Measurements from ENCODE around the gene TRIM24.
"Not testable (repeated sequence)": the region's sequence is repeated elsewhere in the genome, so short reads cannot be mapped to it uniquely, and the experiment has no call there.

TRIM24 gene

GRCh38 chr7:138483531-138483930 is 23.5 kb downstream of the TRIM24 start:
- no peak for DNase-seq (ENCODE audit: low read depth, low spot score)
- H3K4me3 ChIP-seq (ENCODE audit: low read length), result no peak overlapping the region

DNA sequence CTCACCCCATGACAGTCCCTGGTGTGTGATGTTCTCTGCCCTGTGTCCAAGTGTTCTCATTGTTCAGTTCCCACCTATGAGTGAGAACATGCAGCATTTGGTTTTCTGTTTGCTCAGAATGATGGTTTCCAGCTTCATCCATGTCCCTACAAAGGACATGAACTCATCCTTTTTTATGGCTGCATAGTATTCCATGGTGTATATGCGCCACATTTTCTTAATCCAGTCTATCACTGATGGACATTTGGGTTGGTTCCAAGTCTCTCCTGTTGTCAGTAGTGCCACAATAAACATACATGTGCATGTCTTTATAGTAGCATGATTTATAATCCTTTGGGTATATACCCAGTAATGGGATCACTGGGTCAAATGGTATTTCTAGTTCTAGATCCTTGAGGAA is 25.4 kb downstream of the TRIM24 start:
- H3K4me3 ChIP-seq (ENCODE audit: low read length); DNase-seq (ENCODE audit: low read depth, low spot score): not testable (repeated sequence)

DNA sequence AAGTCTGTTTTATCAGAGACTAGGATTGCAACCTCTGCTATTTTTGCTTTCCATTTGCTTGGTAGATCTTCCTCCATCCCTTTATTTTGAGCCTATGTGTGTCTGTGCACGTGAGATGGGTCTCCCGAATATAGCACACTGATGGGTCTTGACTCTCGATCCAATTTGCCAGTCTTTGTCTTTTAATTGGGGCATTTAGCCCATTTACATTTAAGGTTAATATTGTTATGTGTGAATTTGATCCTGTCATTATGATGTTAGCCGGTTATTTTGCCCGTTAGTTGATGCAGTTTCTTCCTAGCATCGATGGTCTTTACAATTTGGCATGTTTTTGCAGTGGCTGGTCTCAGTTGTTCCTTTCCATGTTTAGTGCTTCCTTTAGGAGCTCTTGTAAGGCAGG is 29.1 kb downstream of the TRIM24 start:
- not testable (repeated sequence) for H3K4me3 ChIP-seq (ENCODE audit: low read length); DNase-seq (ENCODE audit: low read depth, low spot score)

DNA sequence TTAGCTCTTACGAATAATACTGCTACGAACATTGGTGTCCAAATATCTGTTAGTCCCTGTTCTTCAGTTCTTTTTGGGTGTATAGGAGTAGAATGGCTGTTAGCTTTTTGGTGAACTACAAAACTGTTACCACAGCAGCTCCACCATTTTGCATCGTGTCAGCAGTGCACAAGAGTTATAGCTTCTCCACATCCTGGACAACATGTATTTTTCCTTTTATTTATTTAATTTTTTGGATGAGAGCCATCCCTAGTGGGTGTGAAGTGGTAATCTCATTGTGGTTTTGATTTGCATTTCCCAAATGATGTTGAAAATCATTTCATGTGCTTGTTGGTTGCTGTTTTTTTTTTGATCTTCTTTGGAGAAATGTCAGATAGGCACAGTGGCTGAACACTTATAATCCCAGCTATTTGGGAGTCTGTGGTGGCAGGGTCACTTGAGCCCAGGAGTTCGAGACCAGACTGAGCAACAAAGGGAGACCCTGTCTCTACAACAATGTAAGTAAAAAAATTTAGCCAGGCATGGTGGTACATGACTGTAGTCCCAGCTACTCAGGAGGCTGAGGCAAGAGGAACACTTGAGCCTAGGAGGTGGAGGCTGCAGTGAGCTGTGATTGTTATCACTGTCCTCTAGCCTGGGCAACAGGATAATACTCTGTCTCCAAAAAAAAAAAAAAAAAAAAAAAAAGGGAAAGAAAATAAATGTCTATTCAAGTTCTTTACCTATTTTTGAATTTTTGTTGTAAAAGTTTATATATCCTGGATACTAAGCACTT is 31.7 kb downstream of the TRIM24 start:
- DNase-seq (ENCODE audit: low read depth, low spot score), result peak; percentile 32

GRCh38 chr7:138492423-138492822 is 32.4 kb downstream of the TRIM24 start:
- DNase-seq (ENCODE audit: low read depth, low spot score), result no peak
- no peak overlapping the region for H3K4me3 ChIP-seq (ENCODE audit: low read length)

More for the DNA sequence above, 31.7 kb downstream of the TRIM24 start:
- H3K4me3 ChIP-seq (ENCODE audit: low read length), result no peak overlapping the region

DNA sequence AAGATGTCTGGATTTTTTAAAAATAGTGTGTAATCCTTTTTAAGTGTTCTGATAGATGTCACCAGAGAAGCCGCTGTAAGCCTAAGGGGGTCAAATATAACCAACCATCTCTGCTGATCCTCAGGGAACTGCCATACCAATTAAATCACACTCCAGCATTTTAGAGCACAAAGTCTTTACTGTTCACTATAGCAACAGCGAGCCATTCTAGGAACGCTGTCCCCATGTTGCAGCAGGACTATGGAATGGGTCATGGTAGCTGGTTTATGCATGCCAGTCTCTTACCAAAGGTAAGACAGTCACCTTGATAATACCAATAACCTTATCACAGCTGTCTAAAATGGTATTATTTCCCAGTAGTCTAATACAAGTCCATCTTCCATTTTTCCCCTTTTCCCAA is 33.5 kb downstream of the TRIM24 start:
- no peak for DNase-seq (ENCODE audit: low read depth, low spot score)
- H3K4me3 ChIP-seq (ENCODE audit: low read length), result no peak overlapping the region

GRCh38 chr7:138495485-138495884 is 35.4 kb downstream of the TRIM24 start:
- no peak for DNase-seq (ENCODE audit: low read depth, low spot score)
- H3K4me3 ChIP-seq (ENCODE audit: low read length), result no peak overlapping the region

- no peak for DNase-seq (ENCODE audit: low read depth, low spot score)
Observed at GRCh38 chr7:138499340-138499739, 39.3 kb downstream of the TRIM24 start.

DNA sequence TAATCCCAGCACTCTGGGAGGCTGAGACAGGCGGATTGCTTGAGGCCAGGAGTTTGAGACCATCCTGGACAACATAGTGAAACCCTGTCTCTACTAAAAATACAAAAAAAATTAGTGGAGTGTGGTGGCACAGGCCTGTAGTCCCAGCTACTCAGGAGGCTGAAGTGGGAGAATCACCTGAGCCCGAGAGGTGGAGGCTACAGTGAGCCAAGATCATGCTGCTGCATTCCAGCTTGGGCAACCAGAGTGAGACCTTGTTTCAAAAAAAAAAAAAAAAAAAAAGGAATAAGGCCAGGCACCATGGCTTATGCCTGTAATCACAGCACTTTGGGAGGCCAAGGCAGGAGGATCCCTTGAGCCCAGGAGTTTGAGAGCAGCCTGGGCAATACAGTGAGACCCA is 40.2 kb downstream of the TRIM24 start:
- DNase-seq (ENCODE audit: low read depth, low spot score); H3K4me3 ChIP-seq (ENCODE audit: low read length): not testable (repeated sequence)

More at GRCh38 chr7:138499340-138499739, 39.3 kb downstream of the TRIM24 start:
- no peak overlapping the region for H3K4me3 ChIP-seq (ENCODE audit: low read length)

DNA sequence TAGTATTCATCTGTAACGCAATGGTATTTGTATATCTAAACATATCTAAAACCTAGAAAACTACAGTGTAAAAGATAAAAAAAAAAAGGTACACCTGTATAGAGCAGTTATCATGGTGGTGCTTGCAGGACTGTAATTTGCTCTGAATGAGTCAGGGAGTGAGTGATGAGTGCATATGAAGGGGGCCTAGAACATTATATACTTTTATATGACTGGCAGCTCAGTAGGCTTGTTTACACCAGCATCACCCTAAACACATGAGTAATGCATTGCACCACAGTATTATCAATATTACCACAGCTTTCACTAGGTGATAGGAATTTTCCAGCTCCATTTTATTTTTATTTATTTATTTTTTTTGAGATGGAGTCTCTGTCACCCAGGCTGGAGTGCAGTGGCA is 40.8 kb downstream of the TRIM24 start:
- no peak overlapping the region for H3K4me3 ChIP-seq (ENCODE audit: low read length)
- DNase-seq (ENCODE audit: low read depth, low spot score), result no peak

GRCh38 chr7:138502023-138502767 is 42.1 kb downstream of the TRIM24 start:
- no peak for DNase-seq (ENCODE audit: low read depth, low spot score)
- H3K4me3 ChIP-seq (ENCODE audit: low read length), result no peak overlapping the region

GRCh38 chr7:138505361-138505873 is 45.4 kb downstream of the TRIM24 start:
- H3K4me3 ChIP-seq (ENCODE audit: low read length), result no peak overlapping the region

DNA sequence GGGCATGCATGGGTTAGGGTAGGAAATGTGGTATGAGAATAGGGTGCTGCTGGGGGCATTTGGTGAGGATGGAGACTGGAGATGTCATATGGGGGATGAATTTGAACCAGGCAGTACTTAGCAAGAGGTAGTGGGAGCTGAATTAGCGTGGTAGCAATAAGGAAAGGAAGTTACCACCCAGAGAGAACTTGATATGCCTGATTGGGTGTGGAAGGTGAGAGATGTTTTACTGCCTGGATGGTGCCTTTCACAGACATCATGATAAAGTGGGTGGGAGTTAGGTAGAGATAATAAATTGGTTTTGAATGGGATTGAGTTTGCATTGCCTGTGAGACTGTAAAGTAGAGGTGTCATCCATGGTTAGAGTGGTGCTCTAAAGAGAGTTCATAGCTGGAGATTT is 46.7 kb downstream of the TRIM24 start:
- H3K4me3 ChIP-seq (ENCODE audit: low read length), result no peak overlapping the region
- no peak for DNase-seq (ENCODE audit: low read depth, low spot score)

More at GRCh38 chr7:138505361-138505873, 45.4 kb downstream of the TRIM24 start:
- DNase-seq (ENCODE audit: low read depth, low spot score), result no peak

DNA sequence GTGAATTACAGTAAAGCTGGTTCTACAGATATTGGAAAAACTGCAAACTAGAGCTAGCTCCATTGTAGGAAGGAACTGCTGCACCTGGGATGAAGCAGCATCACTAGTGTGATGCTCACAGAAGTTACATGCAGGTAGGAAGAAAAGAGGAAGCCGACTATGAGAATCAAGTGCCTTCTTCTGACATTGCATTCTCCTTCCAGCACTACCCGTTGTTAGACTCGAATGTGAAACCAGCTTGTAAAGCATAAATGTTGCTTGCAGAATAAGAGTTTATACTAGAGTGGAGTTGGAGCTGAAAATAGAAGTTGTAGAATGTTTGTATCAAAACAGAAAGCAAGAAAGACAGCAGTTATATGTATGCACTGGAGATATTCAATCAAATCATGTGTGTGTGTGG is 49.9 kb downstream of the TRIM24 start:
- no peak for DNase-seq (ENCODE audit: low read depth, low spot score)
- H3K4me3 ChIP-seq (ENCODE audit: low read length), result no peak overlapping the region

DNA sequence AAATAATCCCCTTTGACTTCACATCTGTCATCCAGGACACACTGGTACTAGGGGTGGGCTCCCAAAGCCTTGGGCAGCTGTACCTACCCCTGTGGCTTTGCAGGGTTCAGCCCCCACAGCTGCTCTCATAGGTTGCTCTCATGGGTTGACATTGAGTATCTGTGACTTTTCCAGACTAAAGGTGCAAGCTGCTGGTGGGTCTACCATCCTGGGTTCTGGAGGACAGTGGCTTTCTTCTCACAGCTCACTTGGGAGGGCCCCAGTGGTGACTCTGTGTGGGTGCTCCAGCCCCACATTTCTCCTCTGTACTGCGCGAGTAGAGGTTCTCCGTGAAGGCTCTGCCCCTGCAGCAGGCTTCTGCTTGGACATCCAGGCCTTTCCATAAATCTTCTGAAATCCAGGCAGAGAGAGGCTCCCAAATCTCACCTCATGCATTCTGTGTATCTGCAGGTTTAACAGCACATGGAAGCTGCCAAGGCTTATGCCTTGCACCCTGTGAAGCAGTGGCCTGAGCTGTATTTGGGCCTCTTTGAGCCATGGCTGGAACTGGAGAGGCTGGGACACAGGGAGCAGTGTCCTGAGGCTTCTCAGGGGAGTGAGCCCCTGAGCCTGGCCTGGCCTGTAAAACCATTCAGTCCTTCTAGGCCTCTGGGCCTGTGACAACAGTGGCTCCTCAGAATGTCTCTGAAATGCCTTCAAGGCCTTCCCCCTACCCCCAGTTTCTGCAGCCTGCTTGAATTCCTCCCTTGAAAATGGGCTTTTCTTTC is 52.2 kb downstream of the TRIM24 start:
- H3K4me3 ChIP-seq (ENCODE audit: low read length), result no peak overlapping the region
- DNase-seq (ENCODE audit: low read depth, low spot score), result no peak

GRCh38 chr7:138512885-138513284 is 52.8 kb downstream of the TRIM24 start:
- no peak for DNase-seq (ENCODE audit: low read depth, low spot score)
- no peak overlapping the region for H3K4me3 ChIP-seq (ENCODE audit: low read length)

GRCh38 chr7:138513344-138513871 is 53.3 kb downstream of the TRIM24 start:
- no peak for DNase-seq (ENCODE audit: low read depth, low spot score)
- H3K4me3 ChIP-seq (ENCODE audit: low read length), result no peak overlapping the region

GRCh38 chr7:138514044-138514443 is 54.0 kb downstream of the TRIM24 start:
- DNase-seq (ENCODE audit: low read depth, low spot score), result no peak
- H3K4me3 ChIP-seq (ENCODE audit: low read length), result no peak overlapping the region

DNA sequence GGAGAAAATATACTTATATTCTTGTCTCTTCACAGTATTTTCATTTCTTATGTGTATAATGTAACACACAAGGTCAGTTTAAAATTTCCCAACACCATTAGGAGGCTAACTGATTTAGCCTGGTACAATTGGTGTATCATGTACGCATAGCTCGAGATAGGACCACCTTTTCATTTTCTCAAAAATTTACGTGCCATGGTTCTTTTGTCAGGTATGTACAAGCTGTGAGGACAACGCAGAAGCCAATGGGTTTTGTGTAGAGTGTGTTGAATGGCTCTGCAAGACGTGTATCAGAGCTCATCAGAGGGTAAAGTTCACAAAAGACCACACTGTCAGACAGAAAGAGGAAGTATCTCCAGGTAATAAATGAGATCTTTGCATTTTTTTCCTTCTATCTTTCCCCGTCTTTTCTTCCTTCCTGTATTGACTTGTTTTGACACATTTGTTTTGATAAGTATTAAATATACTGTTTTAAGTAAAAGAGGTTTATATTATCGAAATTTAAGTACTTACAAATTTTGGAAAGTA is 55.0 kb downstream of the TRIM24 start:
- no peak overlapping the region for H3K4me3 ChIP-seq (ENCODE audit: low read length)
- no peak for DNase-seq (ENCODE audit: low read depth, low spot score)

Data from Jurkat, Clone E6-1 (cell line).